Stimulated activated naive CD8-positive, alpha-beta T cell treated with anti-CD3 and anti-CD28 coated beads, Interleukin-15, Interleukin-2, amounts not matched to agents 100 U/mL and 50 U/mL, for 24 hours (primary cell): ENCODE measurements around the gene LIPM.
A peak's percentile ranks its signal among the peaks of the same experiment; 100 is the strongest.
"Not testable (repeated sequence)": the region's sequence is repeated elsewhere in the genome, so short reads cannot be mapped to it uniquely, and the experiment has no call there.

Source experiments
- ATAC-seq: fragments of 150-1000 bp; cut with Tn5 transposase; one replicate; pipeline ENCODE4 v1.10.0; 2021
- DNase-seq: peaks from one replicate; pipeline ENCODE4 v3.0.0; 2021

The LIPM gene

GRCh38 chr10:88803641-88804040 is 1.1 kb downstream of the LIPM start:
- no peak for ATAC-seq
- DNase-seq: no peak

- ATAC-seq (no peak), DNase-seq (no peak)
Measured at GRCh38 chr10:88804083-88804812, 1.7 kb downstream of the LIPM start.

DNA sequence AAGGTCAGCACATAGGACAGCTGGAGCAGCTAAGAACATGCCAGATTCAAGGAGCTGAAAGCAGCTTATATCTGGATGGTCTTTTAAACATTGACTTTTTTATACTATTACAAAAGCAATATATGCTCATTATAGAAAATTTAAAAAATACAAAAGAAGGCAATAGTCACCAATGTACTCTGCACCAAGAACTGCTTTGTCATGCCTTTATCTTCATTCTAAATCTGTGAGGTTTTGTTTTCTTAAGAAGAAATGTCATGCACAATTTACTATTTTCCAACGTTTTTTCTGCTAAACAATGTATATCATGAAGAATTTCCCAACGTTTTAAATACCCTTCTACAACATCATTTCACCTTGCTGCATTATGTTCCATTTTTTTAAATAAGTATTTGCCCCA is 2.8 kb downstream of the LIPM start:
- no peak for DNase-seq
- ATAC-seq: no peak

DNA sequence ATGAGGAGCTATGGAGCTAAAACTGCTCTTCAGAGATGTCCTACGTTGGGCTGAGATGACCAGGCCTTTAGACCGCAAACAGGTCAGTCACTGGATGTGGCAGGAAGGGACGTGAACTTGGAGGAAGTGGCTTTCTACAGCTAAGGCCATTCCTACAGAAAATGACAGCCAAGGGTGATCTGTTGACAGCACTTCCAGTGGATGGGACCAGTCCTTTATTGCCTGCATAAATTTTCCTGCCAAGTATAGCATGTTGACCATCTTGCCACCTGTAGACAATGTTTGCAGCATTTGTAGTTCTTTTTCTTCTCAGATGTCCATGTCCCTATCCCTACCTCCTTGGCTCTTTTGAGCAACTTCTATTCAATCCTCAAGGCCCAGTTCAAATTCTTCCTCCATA is 3.4 kb downstream of the LIPM start:
- ATAC-seq (no peak), DNase-seq (no peak)

DNA sequence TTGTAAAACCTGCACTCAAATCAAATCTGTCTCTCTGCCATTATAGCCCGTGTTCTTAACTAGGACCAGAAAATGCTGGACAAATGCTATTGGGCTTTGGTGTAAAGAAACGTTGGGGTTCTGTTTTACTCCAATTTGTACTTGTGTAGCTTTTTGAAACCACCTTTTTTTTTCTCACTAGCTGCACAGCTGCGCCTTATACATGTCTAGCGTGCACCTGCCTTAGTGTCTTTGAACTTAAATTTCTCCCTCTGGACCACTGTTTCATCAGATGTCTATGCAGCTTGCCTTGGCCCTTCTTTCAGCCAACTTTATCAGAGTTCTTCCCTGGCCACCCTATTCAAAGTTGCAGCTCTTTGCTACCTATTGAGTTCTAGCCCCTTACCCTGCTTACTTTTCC is 7.1 kb downstream of the LIPM start:
- ATAC-seq (no peak), DNase-seq (no peak)

DNA sequence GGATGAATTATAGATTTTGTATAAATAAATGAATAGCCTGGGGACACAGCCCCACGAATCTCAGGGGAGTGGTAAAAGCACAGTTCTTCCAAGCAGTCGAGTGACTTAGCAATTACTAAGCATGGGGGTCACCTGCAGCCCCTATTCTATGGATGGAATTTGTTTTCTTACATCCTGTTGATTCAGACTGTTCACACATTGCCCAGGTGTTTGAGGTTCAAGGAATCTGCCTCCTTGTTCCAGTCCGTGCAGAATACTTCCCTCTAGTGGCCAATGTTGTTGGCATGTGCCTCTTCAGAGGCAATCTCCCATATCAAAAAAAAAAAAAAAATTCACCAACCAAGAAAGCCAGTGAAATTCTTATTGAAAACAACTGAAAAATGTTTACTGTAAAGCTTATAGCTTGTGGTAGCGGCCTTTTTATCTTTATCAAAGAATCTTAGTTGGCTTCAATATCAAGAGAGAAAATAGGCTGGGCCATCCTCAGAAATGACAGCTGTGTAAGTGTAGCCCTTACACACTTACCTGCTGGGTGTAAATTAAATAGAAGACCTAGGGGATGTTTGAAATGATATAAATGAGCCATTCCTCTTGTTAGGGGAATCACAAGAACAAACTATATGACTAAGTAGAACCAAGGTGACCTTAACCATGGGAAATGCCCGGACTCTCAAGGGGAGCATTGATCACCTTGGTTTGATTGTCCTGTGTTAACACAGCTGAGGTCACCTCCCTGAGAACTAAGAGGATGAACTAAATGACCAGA is 7.8 kb downstream of the LIPM start:
- DNase-seq (peak; percentile 21), ATAC-seq (peak; percentile 75)

- no peak for DNase-seq
- ATAC-seq: no peak
Measured at GRCh38 chr10:88813200-88813599, 10.7 kb downstream of the LIPM start.

- no peak for DNase-seq
- no peak for ATAC-seq
Measured at GRCh38 chr10:88819290-88819689, 16.8 kb downstream of the LIPM start.

GRCh38 chr10:88820748-88821401 is 18.3 kb downstream of the LIPM start:
- ATAC-seq: no peak
- DNase-seq: no peak

GRCh38 chr10:88826388-88826787 is 23.9 kb downstream of the LIPM start:
- ATAC-seq: no peak

GRCh38 chr10:88827671-88828070 is 25.1 kb downstream of the LIPM start:
- ATAC-seq (peak; percentile 29), DNase-seq (no peak)

More at GRCh38 chr10:88826388-88826787, 23.9 kb downstream of the LIPM start:
- no peak for DNase-seq

- ATAC-seq: no peak
- no peak for DNase-seq
Measured at GRCh38 chr10:88828310-88828709, 25.8 kb downstream of the LIPM start.

- ATAC-seq: no peak
- no peak for DNase-seq
Measured at GRCh38 chr10:88830643-88831268, 28.2 kb downstream of the LIPM start.

- DNase-seq (peak; percentile 29), ATAC-seq (peak; percentile 41)
Measured at GRCh38 chr10:88831709-88832108, 29.2 kb downstream of the LIPM start.

DNA sequence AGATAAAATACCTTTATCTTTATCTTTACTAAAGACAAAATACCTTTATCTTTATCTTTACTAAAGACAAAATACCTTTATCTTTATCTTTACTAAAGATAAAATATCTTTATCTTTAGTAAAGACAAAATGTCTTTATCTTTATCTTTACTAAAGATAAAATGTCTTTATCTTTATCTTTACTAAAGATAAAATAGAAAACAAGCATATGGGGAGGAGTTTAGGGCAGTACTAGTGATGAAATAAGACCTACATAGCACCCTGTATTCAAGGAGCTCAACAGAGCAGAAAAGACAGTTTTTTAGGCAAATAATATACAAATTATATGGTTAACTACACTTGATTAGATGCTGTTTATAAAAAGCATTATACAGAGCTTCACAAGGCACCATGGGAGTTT is 29.8 kb downstream of the LIPM start:
- ATAC-seq (no peak), DNase-seq (no peak)

DNA sequence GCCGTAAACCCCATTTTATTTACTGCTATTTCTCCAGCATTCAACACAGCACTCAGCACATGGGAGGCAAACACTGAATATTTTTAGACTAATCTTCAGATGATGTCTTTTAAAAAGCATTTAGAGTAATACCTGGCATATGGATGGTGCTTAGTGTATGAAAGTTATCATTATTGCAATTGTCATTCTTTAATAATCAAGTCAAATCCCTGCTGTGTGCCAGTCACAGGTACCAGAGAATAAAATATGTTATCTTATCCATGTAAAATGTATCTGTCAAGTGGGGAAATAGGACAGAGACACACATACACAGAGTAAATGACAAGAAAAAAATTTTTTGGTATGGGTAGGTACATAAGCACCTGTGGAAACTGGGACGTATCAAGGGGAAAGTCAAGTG is 30.6 kb downstream of the LIPM start:
- no peak for ATAC-seq

GRCh38 chr10:88833723-88834122 is 31.2 kb downstream of the LIPM start:
- ATAC-seq (no peak), DNase-seq (no peak)

More for the DNA sequence above, 30.6 kb downstream of the LIPM start:
- no peak for DNase-seq

GRCh38 chr10:88835096-88835909 is 32.8 kb downstream of the LIPM start:
- DNase-seq (peak; percentile 90), ATAC-seq (peak; percentile 87)

DNA sequence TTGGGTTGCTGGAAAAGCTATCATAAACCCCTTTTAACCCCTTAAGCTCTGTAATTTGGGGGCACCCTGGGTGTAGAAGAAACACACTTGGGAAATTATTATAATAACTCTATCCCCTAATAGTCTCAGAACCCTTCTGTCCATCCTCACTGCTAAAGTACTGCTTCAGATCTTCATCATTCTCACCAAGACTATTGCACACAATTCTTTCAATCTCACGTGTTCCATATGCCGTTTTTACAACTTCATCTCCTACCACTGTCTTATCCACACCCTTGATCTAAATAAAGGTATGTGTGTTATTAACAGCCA is 33.3 kb downstream of the LIPM start:
- DNase-seq: no peak
- no peak for ATAC-seq

- not testable (repeated sequence) for ATAC-seq
Measured at GRCh38 chr10:88837632-88838031, 35.1 kb downstream of the LIPM start.

GRCh38 chr10:88838766-88839350 is 36.3 kb downstream of the LIPM start:
- no peak for DNase-seq

More at GRCh38 chr10:88837632-88838031, 35.1 kb downstream of the LIPM start:
- not testable (repeated sequence) for DNase-seq

More at GRCh38 chr10:88838766-88839350, 36.3 kb downstream of the LIPM start:
- peak; percentile 15 for ATAC-seq
